H1 (cell line): ENCODE data around the gene DLG4. TPM values are rescaled to one million over a fixed set of nuclear protein-coding genes. Genes with fewer than 3 reads are reported as not detected.

Experiments used
- CTCF ChIA-PET: fragments of 300-600 bp; sonication (Branson Sonifier 250); formaldehyde crosslinking; loops from one replicate; lab custom pipeline; 2021; ENCODE audit not compliant: partially characterized antibody; lab: Charles Lee
- POLR2A ChIA-PET: fragments of 300-600 bp; sonication (Branson Sonifier 250); formaldehyde crosslinking; loops from one replicate; lab custom pipeline; 2021; ENCODE audit warnings: inconsistent platforms; ENCODE audit not compliant: partially characterized antibody; lab: Charles Lee
- DNase-seq, 2 experiments: peaks; one replicate each; pipeline versions ENCODE4 v3.0.0 to v3.0.0-alpha.2; 2010 to 2022; ENCODE audit warnings: low spot score in 2 of 2, low read depth in 1 of 2, mixed read lengths in 1 of 2
- FAIRE-seq: peaks from 2 replicates; lab custom pipeline; 2011; peaks lifted over from hg19 to GRCh38; lab: Jason Lieb, UNC
- H2AFZ ChIP-seq: 2 replicates; pipeline ENCODE4 v1.8.1; 2012; ENCODE audit warnings: low read length, inconsistent platforms
- H2AK5ac ChIP-seq: 2 replicates; pipeline ENCODE4 v1.6.1; 2013; ENCODE audit warnings: low read depth, low read length
- H2BK120ac ChIP-seq: replicated peaks from 2 replicates; pipeline ENCODE3; 2013; ENCODE audit warnings: low read depth, low read length, inconsistent platforms
- H2BK12ac ChIP-seq: 2 replicates; pipeline ENCODE4 v1.6.1; 2013; ENCODE audit warnings: low read depth, low read length
- H2BK15ac ChIP-seq: 2 replicates; pipeline ENCODE4 v1.6.1; 2013; ENCODE audit warnings: low read length
- H2BK20ac ChIP-seq: 2 replicates; pipeline ENCODE4 v1.6.1; 2013; ENCODE audit warnings: low read length
- H2BK5ac ChIP-seq: 2 replicates; pipeline ENCODE4 v1.6.1; 2013; ENCODE audit warnings: low read depth, low read length
- H3K14ac ChIP-seq: 2 replicates; pipeline ENCODE4 v1.6.1; 2013; ENCODE audit warnings: inconsistent platforms; ENCODE audit not compliant: insufficient read length
- H3K18ac ChIP-seq: 2 replicates; pipeline ENCODE4 v1.6.1; 2013; ENCODE audit warnings: low read length; ENCODE audit errors: extremely low read depth
- H3K23ac ChIP-seq: 2 replicates; pipeline ENCODE4 v1.6.1; 2013; ENCODE audit warnings: inconsistent platforms; ENCODE audit not compliant: insufficient read length
- H3K23me2 ChIP-seq: 2 replicates; pipeline ENCODE4 v1.6.1; 2013; ENCODE audit warnings: low read depth, low read length
- H3K27ac ChIP-seq: 2 replicates; pipeline ENCODE4 v1.6.1; 2011; ENCODE audit warnings: low read depth, low read length, inconsistent platforms
- H3K27me3 ChIP-seq, 4 experiments: replicated peaks in 1 of 4; 1 replicate in 1 of 4; 2 replicates in 3 of 4; pipeline versions ENCODE4 v1.6.1 to v1.8.1; 2011 to 2013; ENCODE audit warnings: low read length in 3 of 4, mild to moderate bottlenecking in 3 of 4, inconsistent platforms in 2 of 4, mixed read lengths in 2 of 4, moderate library complexity in 1 of 4; ENCODE audit not compliant: control insufficient read depth in 3 of 4, insufficient read depth in 3 of 4; ENCODE audit errors: extremely low read depth in 1 of 4
- H3K36me3 ChIP-seq, 4 experiments: 2 replicates each; pipeline versions ENCODE4 v1.6.1 to v1.8.1; 2011 to 2013; ENCODE audit warnings: mild to moderate bottlenecking in 4 of 4, low read length in 3 of 4, moderate library complexity in 2 of 4, control low read depth in 1 of 4, inconsistent platforms in 1 of 4; ENCODE audit not compliant: insufficient read depth in 4 of 4, control insufficient read depth in 2 of 4
- H3K4ac ChIP-seq: replicated peaks from 2 replicates; pipeline ENCODE3; 2013; ENCODE audit warnings: low read length, low read depth, mixed read lengths, inconsistent platforms; ENCODE audit not compliant: insufficient read length
- H3K4me1 ChIP-seq, 4 experiments: replicated peaks in 1 of 4; 1 replicate in 1 of 4; 2 replicates in 3 of 4; pipeline versions ENCODE4 v1.6.1 to v1.8.1; 2011 to 2013; ENCODE audit warnings: low read length in 3 of 4, inconsistent platforms in 2 of 4, mixed read lengths in 1 of 4; ENCODE audit not compliant: insufficient read depth in 4 of 4, control insufficient read depth in 3 of 4
- H3K4me2 ChIP-seq, 2 experiments: 2 replicates each; pipeline versions ENCODE4 v1.6.1 to v1.8.1; 2011 to 2013; ENCODE audit warnings: low read depth in 2 of 2, low read length in 2 of 2, control low read depth in 1 of 2, inconsistent platforms in 1 of 2, mild to moderate bottlenecking in 1 of 2; ENCODE audit not compliant: insufficient read depth in 1 of 2
- H3K4me3 ChIP-seq, 4 experiments: fragments of 200-600, 300-600 bp in 1 of 4; sonication (generic), shearing (Covaris generic), sonication (Bioruptor Twin) in 1 of 4; 2 replicates each; pipeline versions ENCODE4 v1.5.1 to v1.8.1; 2011 to 2016; ENCODE audit warnings: low read length in 4 of 4, low read depth in 3 of 4, control low read depth in 2 of 4, inconsistent platforms in 2 of 4, mild to moderate bottlenecking in 2 of 4, mixed read lengths in 1 of 4, moderate library complexity in 1 of 4; ENCODE audit not compliant: insufficient read depth in 2 of 4; ENCODE audit errors: extremely low read depth in 1 of 4
- H3K56ac ChIP-seq: replicated peaks from 2 replicates; pipeline ENCODE3; 2013; ENCODE audit warnings: low read depth, mild to moderate bottlenecking, mixed read lengths, low read length, inconsistent platforms; ENCODE audit not compliant: insufficient read length
- H3K79me1 ChIP-seq: 2 replicates; pipeline ENCODE4 v1.6.1; 2013; ENCODE audit warnings: low read depth, low read length, control low read depth
- H3K79me2 ChIP-seq, 2 experiments: 2 replicates each; pipeline versions ENCODE4 v1.6.1 to v1.8.1; 2012 to 2013; ENCODE audit warnings: low read length in 2 of 2, mild to moderate bottlenecking in 2 of 2, inconsistent platforms in 1 of 2; ENCODE audit not compliant: insufficient read depth in 2 of 2, control insufficient read depth in 1 of 2
- H3K9ac ChIP-seq, 4 experiments: replicated peaks in 1 of 4; 1 replicate in 1 of 4; 2 replicates in 3 of 4; pipeline versions ENCODE4 v1.6.1 to v1.8.1; 2011 to 2013; ENCODE audit warnings: low read depth in 3 of 4, low read length in 3 of 4, control low read depth in 2 of 4, mild to moderate bottlenecking in 2 of 4, moderate library complexity in 2 of 4, inconsistent platforms in 1 of 4; ENCODE audit errors: extremely low read depth in 1 of 4
- H3K9me3 ChIP-seq, 2 experiments: 2 replicates each; pipeline versions ENCODE4 v1.6.1 to v1.8.1; 2012 to 2013; ENCODE audit warnings: mild to moderate bottlenecking in 2 of 2, moderate library complexity in 2 of 2, control low read depth in 1 of 2, inconsistent platforms in 1 of 2, low read depth in 1 of 2, low read length in 1 of 2, mixed read lengths in 1 of 2; ENCODE audit not compliant: insufficient read depth in 2 of 2
- H4K20me1 ChIP-seq, 2 experiments: replicated peaks in 1 of 2; 2 replicates each; pipeline versions ENCODE3 to v1.8.1; 2011 to 2013; ENCODE audit warnings: inconsistent platforms in 2 of 2, low read length in 2 of 2, mild to moderate bottlenecking in 1 of 2; ENCODE audit not compliant: insufficient read depth in 2 of 2, control insufficient read depth in 1 of 2
- H4K5ac ChIP-seq: 2 replicates; pipeline ENCODE4 v1.6.1; 2013; ENCODE audit warnings: low read length, low read depth, mixed read lengths, inconsistent platforms; ENCODE audit not compliant: insufficient read length
- H4K8ac ChIP-seq: 2 replicates; pipeline ENCODE4 v1.8.0; 2013; ENCODE audit warnings: mild to moderate bottlenecking, moderate library complexity, low read length, inconsistent platforms; ENCODE audit not compliant: insufficient read depth; ENCODE audit errors: extremely low read depth
- H4K91ac ChIP-seq: replicated peaks from 2 replicates; pipeline ENCODE3; 2013; ENCODE audit warnings: low read length, mixed read lengths, inconsistent platforms; ENCODE audit not compliant: insufficient read length
- BACH1 ChIP-seq: IDR thresholded peaks from 2 replicates; pipeline ENCODE4 v1.6.1; 2012; ENCODE audit warnings: low read length, improper control_type of control experiment
- NANOG ChIP-seq: IDR thresholded peaks from 2 replicates; pipeline ENCODE4 v1.6.1; 2011; ENCODE audit warnings: low read length, low read depth, mild to moderate bottlenecking, inconsistent platforms; ENCODE audit not compliant: insufficient read depth, poor library complexity, severe bottlenecking
- POU5F1 ChIP-seq: IDR thresholded peaks from 2 replicates; pipeline ENCODE4 v1.6.1; 2011; ENCODE audit warnings: low read depth, mild to moderate bottlenecking, low read length, moderate library complexity
- SAP30 ChIP-seq: fragments of 300-600 bp; sonication (generic); IDR thresholded peaks from 2 replicates; pipeline ENCODE4 v1.7.1; 2012; ENCODE audit warnings: low read length, moderate library complexity, mild to moderate bottlenecking, inconsistent platforms; ENCODE audit not compliant: insufficient read depth, insufficient replicate concordance
- TBP ChIP-seq: IDR thresholded peaks from 2 replicates; pipeline ENCODE4 v1.6.1; 2011; ENCODE audit warnings: low read depth, low read length, improper control_type of control experiment
- WGBS, 2 experiments: shearing (Covaris generic) in 1 of 2; methylation state at CpG; one replicate each; pipeline versions ENCODE4 v1.1.6 to v1.1.7; 2013 to 2015; ENCODE audit warnings: low lambda C conversion rate in 2 of 2, mixed read lengths in 2 of 2, inconsistent platforms in 1 of 2, low coverage in 1 of 2, missing lambda C conversion rate in 1 of 2; ENCODE audit not compliant: insufficient replicate concordance in 2 of 2, insufficient coverage in 1 of 2, insufficient read length in 1 of 2; ENCODE audit errors: extremely low coverage in 1 of 2, missing lambda C conversion rate in 1 of 2; 5-methylcytosine and 5-hydroxymethylcytosine counted together
- polyA plus RNA-seq, 7 experiments: library from polyadenylated mRNA; depleted of rRNA in 3 of 7; stranded (reverse) in 5 of 7; unstranded in 2 of 7; fragments of >200 nt in 5 of 7; fragments of 200-250 nt in 2 of 7; gene quantifications; 1 replicate in 5 of 7; 2 replicates in 1 of 7; 4 replicates in 1 of 7; pipeline versions ENCODE4 v1.2.1 to v1.2.3, GENCODE V29; 2011 to 2013; ENCODE audit warnings: missing spikeins in 2 of 7, mixed read lengths in 2 of 7
- total RNA-seq: library from RNA; stranded (reverse); fragmentation: NEBNext Ultra II Directional; extraction: Animal tissue kit (Norgen Biotek cat#: 25700); gene quantifications from 2 replicates; pipeline ENCODE4 v1.2.1, GENCODE V29; 2021

DLG4 gene
- total and polyA plus RNA-seq, 2 of the 8 experiments (the other 6 are each of a cell fraction or from before 2014, with no cell fraction given) = 18.9 to 45.9 TPM

DNA sequence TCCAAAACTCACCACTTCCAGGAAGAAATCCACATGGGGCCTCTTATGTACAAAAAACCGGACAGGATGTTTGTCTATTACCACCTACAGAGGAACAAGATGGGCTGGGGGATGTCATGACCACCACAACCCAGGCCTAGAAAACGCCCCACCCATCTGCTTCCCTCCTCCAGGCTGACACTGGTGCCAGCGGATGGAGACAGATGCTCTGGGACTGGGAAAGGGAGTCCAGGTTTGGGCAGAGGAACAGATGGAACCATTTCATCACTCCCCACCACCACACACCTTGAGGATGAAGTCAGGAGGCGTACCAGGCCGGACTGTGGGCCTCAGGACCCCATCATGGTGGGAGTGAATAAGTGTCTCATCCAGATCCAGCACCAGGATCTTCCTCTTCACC, 27.1 kb upstream of the DLG4 start:
- TF ChIP-seq SAP30 (no peak), NANOG (no peak), BACH1 (no peak), TBP (no peak), POU5F1 (no peak)
- Histone ChIP-seq H3K36me3 (peaks cover 9 to 28% (median 22%) of the 10 kb centered on the region in 4 experiments; a peak in 6 of 8 replicates), H3K27ac (no peak overlapping the region), H2BK5ac (no peak overlapping the region; the same call in 1 of the 2 replicates), H3K23ac (no peak overlapping the region), H2BK120ac (no peak overlapping the region), H4K8ac (no peak overlapping the region; the same call in 1 of the 2 replicates), H4K20me1 (peaks cover 6 to 9% of the 10 kb centered on the region in 2 experiments), H3K14ac (no peak overlapping the region), H4K5ac (no peak overlapping the region), H2BK12ac (no peak overlapping the region), H3K79me1 (peaks cover 14% of the 10 kb centered on the region), H2AFZ (no peak overlapping the region), H3K23me2 (peaks cover 17% of the 10 kb centered on the region), H3K79me2 (peaks cover 23 to 44% of the 10 kb centered on the region in 2 experiments), H3K4ac (no peak overlapping the region), H3K9ac (no peak overlapping the region; a peak in 1 of 7 replicates), H2BK20ac (no peak overlapping the region), H2AK5ac (no peak overlapping the region), H3K4me1 (peaks cover 3 to 12% (median 5%) of the 10 kb centered on the region in 4 experiments), H3K27me3 (no peaks in the 10 kb centered on the region), H3K56ac (no peak overlapping the region), H3K4me2 (no peak overlapping the region), H4K91ac (no peak overlapping the region), H3K18ac (no peak overlapping the region), H2BK15ac (no peak overlapping the region), H3K9me3 (no peaks in the 10 kb centered on the region), H3K4me3 (no peak overlapping the region)
- WGBS, 2 experiments = 87% methylated on average over 5 of the region's 5 CpGs; no CpG with 5 or more reads in 1 of the 2 experiments
- ChIA-PET CTCF (no interaction called here), POLR2A (interaction anchor here (8.3 to 19.7 kb wide), 3 partner anchors 9 to 24 kb away, joined by 121 to 386 read pairs (median 161); partner anchors contain the start of genes ACADVL, DLG4, DVL2 and GABARAP)
- no peak for DNase-seq
- FAIRE-seq = no peak
